ENCODE data around the gene KRTAP12-3. TPM values are rescaled to one million over a fixed set of nuclear protein-coding genes. Genes with fewer than 3 reads are reported as not detected.
A peak's percentile ranks its signal among the peaks of the same experiment; 100 is the strongest.

The KRTAP12-3 gene
- total RNA-seq, 4 donors from 2014 or later, result not detected

- no peaks in the 10 kb centered on the region for H3K27me3 ChIP-seq
- H3K4me3 ChIP-seq, result no peak overlapping the region
- TF ChIP-seq POLR2A (IDR thresholded peaks at IDR 0.05) (no peak), CTCF (IDR thresholded peaks at IDR 0.05) (no peak)
- no peaks in the 10 kb centered on the region for H3K4me1 ChIP-seq
- H3K27ac ChIP-seq, result no peak overlapping the region
- no peak for DNase-seq
- peaks cover 0 to 16% (median 0%) of the 10 kb centered on the region in 4 donors for H3K9me3 ChIP-seq
- H3K36me3 ChIP-seq, result no peaks in the 10 kb centered on the region
Observed at GRCh38 chr21:44612669-44613229, 45.0 kb upstream of the KRTAP12-3 start.

GRCh38 chr21:44613386-44614155 lies 44.2 kb upstream of the KRTAP12-3 start:
- no peaks in the 10 kb centered on the region for H3K36me3 ChIP-seq
- H3K4me1 ChIP-seq, result no peaks in the 10 kb centered on the region
- no peak for TF ChIP-seq CTCF (IDR thresholded peaks at IDR 0.05)
- H3K27me3 ChIP-seq, result no peaks in the 10 kb centered on the region
- no peak overlapping the region for H3K27ac ChIP-seq
- peaks cover 0 to 16% (median 0%) of the 10 kb centered on the region in 4 donors for H3K9me3 ChIP-seq
- peak in 1 of 3 donors; percentile 29 for DNase-seq
- H3K4me3 ChIP-seq, result no peak overlapping the region

- peak in 2 of 3 donors; percentile 34 to 39 for DNase-seq
- Histone ChIP-seq H3K36me3 (no peaks in the 10 kb centered on the region), H3K27ac (no peak overlapping the region), H3K9me3 (peaks cover 0 to 16% (median 0%) of the 10 kb centered on the region in 4 donors), H3K4me3 (no peak overlapping the region), H3K27me3 (no peaks in the 10 kb centered on the region), H3K4me1 (no peaks in the 10 kb centered on the region)
- TF ChIP-seq POLR2A (IDR thresholded peaks at IDR 0.05) (no peak), CTCF (IDR thresholded peaks at IDR 0.05) (no peak)
Observed at GRCh38 chr21:44614161-44614631, 43.5 kb upstream of the KRTAP12-3 start.

GRCh38 chr21:44614961-44615391 lies 42.8 kb upstream of the KRTAP12-3 start:
- H3K36me3 ChIP-seq, result no peaks in the 10 kb centered on the region
- no peak overlapping the region for H3K4me3 ChIP-seq
- TF ChIP-seq POLR2A (IDR thresholded peaks at IDR 0.05), result no peak
- no peak for TF ChIP-seq CTCF (IDR thresholded peaks at IDR 0.05)
- no peak for DNase-seq
- peaks cover 0 to 14% (median 0%) of the 10 kb centered on the region in 4 donors for H3K9me3 ChIP-seq
- no peak overlapping the region for H3K27ac ChIP-seq
- no peaks in the 10 kb centered on the region for H3K27me3 ChIP-seq
- no peaks in the 10 kb centered on the region for H3K4me1 ChIP-seq

- TF ChIP-seq CTCF (IDR thresholded peaks at IDR 0.05) (no peak), POLR2A (IDR thresholded peaks at IDR 0.05) (no peak)
- Histone ChIP-seq H3K9me3 (peaks cover 0 to 9% (median 0%) of the 10 kb centered on the region in 4 donors), H3K4me1 (no peaks in the 10 kb centered on the region), H3K27ac (no peak overlapping the region), H3K36me3 (no peaks in the 10 kb centered on the region), H3K27me3 (no peaks in the 10 kb centered on the region), H3K4me3 (no peak overlapping the region)
- no peak for DNase-seq
Observed at GRCh38 chr21:44615466-44615865, 42.3 kb upstream of the KRTAP12-3 start.
